Stimulated activated naive CD4-positive, alpha-beta T cell (primary cell): ENCODE results near the gene KIF6.

ENCODE experiments used
- DNase-seq, 6 experiments: peaks; one replicate each; lab custom pipeline; 2025; lab: John Stamatoyannopoulos, UW

KIF6 gene

GRCh38 chr6:39451831-39452230 lies 273.4 kb downstream of the KIF6 start:
- DNase-seq: no peak

- DNase-seq: no peak
These were observed 276.2 kb downstream of the KIF6 start for GRCh38 chr6:39449022-39449421.

GRCh38 chr6:39446909-39447308 lies 278.3 kb downstream of the KIF6 start:
- no peak for DNase-seq

GRCh38 chr6:39445667-39446066 lies 279.5 kb downstream of the KIF6 start:
- no peak for DNase-seq

- DNase-seq: no peak
These were observed 280.7 kb downstream of the KIF6 start for GRCh38 chr6:39444479-39445019.

- DNase-seq: no peak
These were observed 283.2 kb downstream of the KIF6 start for GRCh38 chr6:39441986-39442385.

GRCh38 chr6:39441301-39441700 lies 283.9 kb downstream of the KIF6 start:
- no peak for DNase-seq

- no peak for DNase-seq
These were observed 285.2 kb downstream of the KIF6 start for GRCh38 chr6:39440039-39440426.

- DNase-seq: no peak
These were observed 285.7 kb downstream of the KIF6 start for GRCh38 chr6:39439342-39440038.

GRCh38 chr6:39433630-39434029 lies 291.6 kb downstream of the KIF6 start:
- no peak for DNase-seq

GRCh38 chr6:39432330-39433025 lies 292.7 kb downstream of the KIF6 start:
- no peak for DNase-seq

- DNase-seq: no peak
These were observed 294.2 kb downstream of the KIF6 start for GRCh38 chr6:39430871-39431523.

GRCh38 chr6:39430446-39430845 lies 294.8 kb downstream of the KIF6 start:
- no peak for DNase-seq

- DNase-seq: no peak
These were observed 296.4 kb downstream of the KIF6 start for GRCh38 chr6:39428816-39429215.

- DNase-seq: no peak
These were observed 297.1 kb downstream of the KIF6 start for GRCh38 chr6:39428152-39428551.

GRCh38 chr6:39426073-39426456 lies 299.1 kb downstream of the KIF6 start:
- DNase-seq: no peak

GRCh38 chr6:39425346-39426072 lies 299.7 kb downstream of the KIF6 start:
- DNase-seq: no peak

- DNase-seq: no peak
These were observed 300.4 kb downstream of the KIF6 start for GRCh38 chr6:39424831-39425230.

- no peak for DNase-seq
These were observed 303.0 kb downstream of the KIF6 start for GRCh38 chr6:39422238-39422637.

GRCh38 chr6:39421383-39422225 lies 303.6 kb downstream of the KIF6 start:
- no peak for DNase-seq
